ENCODE data around the gene KDM4E.

Gene KDM4E

DNA sequence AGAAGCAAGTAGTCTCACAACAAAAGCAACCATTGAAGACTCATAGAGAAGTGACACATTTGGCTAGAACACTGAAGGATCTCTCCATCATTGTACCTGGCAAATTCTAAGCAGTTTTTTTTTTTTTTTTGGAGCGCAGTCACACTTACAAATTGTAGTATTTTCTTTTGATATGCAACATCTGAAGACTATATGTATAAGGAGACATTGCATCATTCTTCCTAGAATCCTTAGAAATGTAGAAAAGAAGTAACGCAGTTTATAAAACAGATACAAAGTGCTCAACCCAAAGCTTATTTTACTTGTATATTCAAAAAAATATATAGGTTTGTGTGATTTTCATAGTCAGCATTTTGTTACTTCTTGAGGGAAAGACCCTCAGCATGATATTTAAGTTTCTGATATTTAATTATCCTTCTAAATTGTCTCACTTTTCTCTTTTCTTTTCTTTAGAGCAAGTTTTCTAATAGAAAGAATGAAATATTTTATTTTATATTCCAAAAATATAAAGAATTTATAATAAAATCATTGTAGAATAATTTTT lies 31.6 kb upstream of the KDM4E start:
- Histone ChIP-seq H3K4me3 (replicated peaks; ENCODE audit: insufficient read depth, low read length) (no peak overlapping the region), H3K27ac (replicated peaks) (no peak overlapping the region), H3K27me3 (ENCODE audit: insufficient read depth, poor library complexity, severe bottlenecking) (peaks cover 11% of the 10 kb centered on the region)
- DNase-seq (ENCODE audit: low read depth in 1 of 2, low spot score in 1 of 2), result no peak
- TF ChIP-seq SPI1 (IDR thresholded peaks at IDR 0.05; ENCODE audit: borderline replicate concordance, low read depth) (no peak), GABPA (IDR thresholded peaks at IDR 0.05; ENCODE audit: low read depth) (no peak), POLR2AphosphoS5 (IDR thresholded peaks at IDR 0.05; ENCODE audit: low read depth) (no peak)
- TF ChIP-seq, protein P1, sequence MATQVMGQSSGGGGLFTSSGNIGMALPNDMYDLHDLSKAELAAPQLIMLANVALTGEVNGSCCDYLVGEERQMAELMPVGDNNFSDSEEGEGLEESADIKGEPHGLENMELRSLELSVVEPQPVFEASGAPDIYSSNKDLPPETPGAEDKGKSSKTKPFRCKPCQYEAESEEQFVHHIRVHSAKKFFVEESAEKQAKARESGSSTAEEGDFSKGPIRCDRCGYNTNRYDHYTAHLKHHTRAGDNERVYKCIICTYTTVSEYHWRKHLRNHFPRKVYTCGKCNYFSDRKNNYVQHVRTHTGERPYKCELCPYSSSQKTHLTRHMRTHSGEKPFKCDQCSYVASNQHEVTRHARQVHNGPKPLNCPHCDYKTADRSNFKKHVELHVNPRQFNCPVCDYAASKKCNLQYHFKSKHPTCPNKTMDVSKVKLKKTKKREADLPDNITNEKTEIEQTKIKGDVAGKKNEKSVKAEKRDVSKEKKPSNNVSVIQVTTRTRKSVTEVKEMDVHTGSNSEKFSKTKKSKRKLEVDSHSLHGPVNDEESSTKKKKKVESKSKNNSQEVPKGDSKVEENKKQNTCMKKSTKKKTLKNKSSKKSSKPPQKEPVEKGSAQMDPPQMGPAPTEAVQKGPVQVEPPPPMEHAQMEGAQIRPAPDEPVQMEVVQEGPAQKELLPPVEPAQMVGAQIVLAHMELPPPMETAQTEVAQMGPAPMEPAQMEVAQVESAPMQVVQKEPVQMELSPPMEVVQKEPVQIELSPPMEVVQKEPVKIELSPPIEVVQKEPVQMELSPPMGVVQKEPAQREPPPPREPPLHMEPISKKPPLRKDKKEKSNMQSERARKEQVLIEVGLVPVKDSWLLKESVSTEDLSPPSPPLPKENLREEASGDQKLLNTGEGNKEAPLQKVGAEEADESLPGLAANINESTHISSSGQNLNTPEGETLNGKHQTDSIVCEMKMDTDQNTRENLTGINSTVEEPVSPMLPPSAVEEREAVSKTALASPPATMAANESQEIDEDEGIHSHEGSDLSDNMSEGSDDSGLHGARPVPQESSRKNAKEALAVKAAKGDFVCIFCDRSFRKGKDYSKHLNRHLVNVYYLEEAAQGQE (IDR thresholded peaks at IDR 0.05; ENCODE audit: insufficient replicate concordance, low read depth), result no peak
- TF ChIP-seq, protein P2, sequence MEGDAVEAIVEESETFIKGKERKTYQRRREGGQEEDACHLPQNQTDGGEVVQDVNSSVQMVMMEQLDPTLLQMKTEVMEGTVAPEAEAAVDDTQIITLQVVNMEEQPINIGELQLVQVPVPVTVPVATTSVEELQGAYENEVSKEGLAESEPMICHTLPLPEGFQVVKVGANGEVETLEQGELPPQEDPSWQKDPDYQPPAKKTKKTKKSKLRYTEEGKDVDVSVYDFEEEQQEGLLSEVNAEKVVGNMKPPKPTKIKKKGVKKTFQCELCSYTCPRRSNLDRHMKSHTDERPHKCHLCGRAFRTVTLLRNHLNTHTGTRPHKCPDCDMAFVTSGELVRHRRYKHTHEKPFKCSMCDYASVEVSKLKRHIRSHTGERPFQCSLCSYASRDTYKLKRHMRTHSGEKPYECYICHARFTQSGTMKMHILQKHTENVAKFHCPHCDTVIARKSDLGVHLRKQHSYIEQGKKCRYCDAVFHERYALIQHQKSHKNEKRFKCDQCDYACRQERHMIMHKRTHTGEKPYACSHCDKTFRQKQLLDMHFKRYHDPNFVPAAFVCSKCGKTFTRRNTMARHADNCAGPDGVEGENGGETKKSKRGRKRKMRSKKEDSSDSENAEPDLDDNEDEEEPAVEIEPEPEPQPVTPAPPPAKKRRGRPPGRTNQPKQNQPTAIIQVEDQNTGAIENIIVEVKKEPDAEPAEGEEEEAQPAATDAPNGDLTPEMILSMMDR (IDR thresholded peaks at IDR 0.05; ENCODE audit: insufficient read depth, low read length), result no peak

DNA sequence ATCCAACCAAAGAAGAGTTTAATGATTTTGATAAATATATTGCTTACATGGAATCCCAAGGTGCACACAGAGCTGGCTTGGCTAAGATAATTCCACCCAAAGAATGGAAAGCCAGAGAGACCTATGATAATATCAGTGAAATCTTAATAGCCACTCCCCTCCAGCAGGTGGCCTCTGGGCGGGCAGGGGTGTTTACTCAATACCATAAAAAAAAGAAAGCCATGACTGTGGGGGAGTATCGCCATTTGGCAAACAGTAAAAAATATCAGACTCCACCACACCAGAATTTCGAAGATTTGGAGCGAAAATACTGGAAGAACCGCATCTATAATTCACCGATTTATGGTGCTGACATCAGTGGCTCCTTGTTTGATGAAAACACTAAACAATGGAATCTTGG lies 27.6 kb upstream of the KDM4E start:
- no peak overlapping the region for H3K4me3 ChIP-seq (replicated peaks; ENCODE audit: insufficient read depth, low read length)
- DNase-seq (ENCODE audit: low read depth in 1 of 2, low spot score in 1 of 2), result no peak
- H3K27ac ChIP-seq (replicated peaks), result no peak overlapping the region
- peaks cover 5% of the 10 kb centered on the region for H3K27me3 ChIP-seq (ENCODE audit: insufficient read depth, poor library complexity, severe bottlenecking)
- no peak for TF ChIP-seq SPI1 (IDR thresholded peaks at IDR 0.05; ENCODE audit: borderline replicate concordance, low read depth)

DNA sequence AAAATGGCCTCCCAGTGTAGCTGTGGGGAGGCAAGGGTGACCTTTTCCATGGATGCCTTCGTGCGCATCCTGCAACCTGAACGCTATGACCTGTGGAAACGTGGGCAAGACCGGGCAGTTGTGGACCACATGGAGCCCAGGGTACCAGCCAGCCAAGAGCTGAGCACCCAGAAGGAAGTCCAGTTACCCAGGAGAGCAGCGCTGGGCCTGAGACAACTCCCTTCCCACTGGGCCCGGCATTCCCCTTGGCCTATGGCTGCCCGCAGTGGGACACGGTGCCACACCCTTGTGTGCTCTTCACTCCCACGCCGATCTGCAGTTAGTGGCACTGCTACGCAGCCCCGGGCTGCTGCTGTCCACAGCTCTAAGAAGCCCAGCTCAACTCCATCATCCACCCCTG lies 26.8 kb upstream of the KDM4E start:
- H3K27ac ChIP-seq (replicated peaks), result no peak overlapping the region
- peaks cover 5% of the 10 kb centered on the region for H3K27me3 ChIP-seq (ENCODE audit: insufficient read depth, poor library complexity, severe bottlenecking)
- no peak overlapping the region for H3K4me3 ChIP-seq (replicated peaks; ENCODE audit: insufficient read depth, low read length)
- TF ChIP-seq GABPA (IDR thresholded peaks at IDR 0.05; ENCODE audit: low read depth) (no peak), POLR2AphosphoS5 (IDR thresholded peaks at IDR 0.05; ENCODE audit: low read depth) (no peak), SPI1 (IDR thresholded peaks at IDR 0.05; ENCODE audit: borderline replicate concordance, low read depth) (no peak)
- TF ChIP-seq, protein P2 (IDR thresholded peaks at IDR 0.05; ENCODE audit: insufficient read depth, low read length), result no peak
- TF ChIP-seq, protein P1 (IDR thresholded peaks at IDR 0.05; ENCODE audit: insufficient replicate concordance, low read depth), result no peak
- no peak for DNase-seq (ENCODE audit: low read depth in 1 of 2, low spot score in 1 of 2)

DNA sequence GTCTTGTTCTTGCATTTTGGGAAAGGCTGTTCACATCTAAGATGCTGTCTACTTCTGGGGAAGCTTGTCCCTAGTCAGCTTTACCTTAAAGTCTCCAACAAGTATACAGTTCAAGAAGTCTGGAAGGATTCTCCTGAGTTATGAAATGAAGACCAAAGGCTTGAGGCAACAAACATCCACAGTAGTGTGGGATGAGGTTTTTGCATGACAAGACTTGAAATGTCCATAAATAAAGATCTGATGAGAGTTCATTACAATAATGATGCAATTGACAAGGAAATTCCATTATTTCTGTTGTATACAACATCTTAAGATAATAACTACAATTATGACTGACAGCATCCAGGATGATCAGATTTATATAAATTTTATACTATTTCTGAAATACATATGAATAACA lies 21.3 kb upstream of the KDM4E start:
- no peak overlapping the region for H3K4me3 ChIP-seq (replicated peaks; ENCODE audit: insufficient read depth, low read length)
- DNase-seq (ENCODE audit: low read depth in 1 of 2, low spot score in 1 of 2), result no peak
- H3K27me3 ChIP-seq (ENCODE audit: insufficient read depth, poor library complexity, severe bottlenecking), result peaks cover 5% of the 10 kb centered on the region
- no peak for TF ChIP-seq GABPA (IDR thresholded peaks at IDR 0.05; ENCODE audit: low read depth)
- TF ChIP-seq, protein P1 (IDR thresholded peaks at IDR 0.05; ENCODE audit: insufficient replicate concordance, low read depth), result no peak
- no peak for TF ChIP-seq POLR2AphosphoS5 (IDR thresholded peaks at IDR 0.05; ENCODE audit: low read depth)
- TF ChIP-seq, protein P2 (IDR thresholded peaks at IDR 0.05; ENCODE audit: insufficient read depth, low read length), result no peak
- no peak for TF ChIP-seq SPI1 (IDR thresholded peaks at IDR 0.05; ENCODE audit: borderline replicate concordance, low read depth)
- H3K27ac ChIP-seq (replicated peaks), result no peak overlapping the region

Data from HL-60 (cell line).